ENCODE measurements around the gene GBP7. TPM values are rescaled to one million over a fixed set of nuclear protein-coding genes. Genes with fewer than 3 reads are reported as not detected.

GBP7 gene
- total RNA-seq, 1 experiment from 2014 or later = not detected

DNA sequence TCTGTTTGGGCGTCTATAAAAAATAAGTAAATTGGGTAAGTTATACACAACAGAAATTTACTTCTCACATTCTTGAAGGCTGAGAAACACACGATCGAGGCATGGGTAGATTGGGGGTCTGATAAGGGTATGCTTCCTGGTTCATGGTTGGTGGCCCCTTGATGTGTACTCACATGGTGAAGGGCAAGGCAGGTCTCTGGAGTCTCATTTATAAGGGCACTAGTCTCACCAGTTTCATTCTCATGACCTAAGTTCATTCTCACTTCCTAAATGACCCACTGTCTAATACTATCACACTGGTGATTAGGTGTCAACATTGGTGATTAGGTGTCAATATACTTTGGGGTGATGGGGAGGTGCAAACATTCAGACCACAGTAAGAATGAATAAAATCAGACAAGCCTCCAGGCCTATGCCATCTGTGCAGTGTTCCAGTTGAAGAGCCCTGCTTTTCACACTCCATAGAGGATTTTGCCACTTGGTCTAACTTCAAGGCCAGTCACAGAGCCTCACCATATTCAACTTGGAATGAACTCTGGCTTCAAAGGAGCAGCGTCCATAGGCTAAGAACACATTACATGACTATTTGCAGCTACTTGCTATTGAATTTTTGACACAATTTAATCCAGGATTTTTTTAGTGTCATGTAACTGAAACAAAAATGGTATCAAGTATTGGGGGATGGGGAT, 25.4 kb upstream of the GBP7 start:
- no peak for DNase-seq
- Histone ChIP-seq H3K9ac (ENCODE audit: low read length) (no peak overlapping the region), H3K79me2 (ENCODE audit: low read length) (no peaks in the 10 kb centered on the region), H3K36me3 (ENCODE audit: insufficient read depth, low read length) (no peaks in the 10 kb centered on the region), H4K20me1 (ENCODE audit: insufficient read depth, low read depth, low read length) (no peaks in the 10 kb centered on the region), H3K9me2 (replicated peaks; ENCODE audit: insufficient read depth, low read length) (no peaks in the 10 kb centered on the region), H3K4me2 (ENCODE audit: low read depth, low read length, poor library complexity, severe bottlenecking) (no peak overlapping the region), H3K9me3 (ENCODE audit: low read length) (no peaks in the 10 kb centered on the region), H3K4me1 (ENCODE audit: low read length) (no peaks in the 10 kb centered on the region), H3K4me3 (ENCODE audit: low read length) (no peak overlapping the region), H2AFZ (ENCODE audit: low read length) (no peak overlapping the region), H3K27me3 (ENCODE audit: low read length) (no peaks in the 10 kb centered on the region), H3K27ac (ENCODE audit: low read length) (no peak overlapping the region)

DNA sequence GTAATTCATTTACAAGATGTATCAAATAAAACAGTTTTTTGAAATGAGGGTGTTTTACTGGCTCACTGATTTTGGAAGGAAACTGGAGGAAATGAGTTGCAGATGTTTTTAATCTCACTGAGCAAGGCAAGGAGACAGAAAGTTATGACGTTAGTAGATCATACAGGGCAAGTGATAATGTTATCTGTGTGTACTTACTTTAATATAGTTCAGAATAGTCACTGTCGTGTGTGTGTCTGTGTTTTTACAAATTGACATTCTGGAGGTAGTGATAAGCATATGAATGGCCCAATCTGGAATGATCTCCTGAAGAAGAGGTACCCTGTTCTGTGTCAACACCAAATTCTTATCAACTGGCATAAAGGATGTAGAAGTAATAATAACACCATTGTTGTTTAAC, 24.9 kb upstream of the GBP7 start:
- no peak overlapping the region for H3K4me2 ChIP-seq (ENCODE audit: low read depth, low read length, poor library complexity, severe bottlenecking)
- no peaks in the 10 kb centered on the region for H4K20me1 ChIP-seq (ENCODE audit: insufficient read depth, low read depth, low read length)
- H3K36me3 ChIP-seq (ENCODE audit: insufficient read depth, low read length) = no peaks in the 10 kb centered on the region

DNA sequence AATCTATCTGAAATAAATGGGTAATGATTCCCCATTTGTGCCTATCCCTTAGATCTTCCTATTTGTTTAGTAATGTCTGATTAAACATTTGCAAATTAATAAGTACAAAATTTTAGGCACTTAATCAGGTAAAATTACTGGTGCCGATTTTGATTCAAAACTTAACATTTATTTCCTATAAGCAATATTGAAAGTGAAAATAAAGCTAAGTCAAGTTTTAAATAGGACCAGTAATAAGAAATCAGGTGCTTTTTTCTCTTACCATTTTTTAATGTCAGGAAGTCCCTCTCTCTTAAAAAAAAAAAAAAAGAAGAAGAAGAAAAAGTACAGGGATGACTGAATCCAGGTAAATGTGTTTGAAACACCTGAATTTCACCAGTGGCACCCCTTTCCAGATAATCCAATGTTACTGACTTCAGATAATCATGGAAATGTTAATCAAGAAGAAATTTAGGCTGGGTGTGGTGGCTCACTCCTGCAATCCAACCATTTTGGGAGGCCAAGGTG, 23.8 kb upstream of the GBP7 start:
- H3K36me3 ChIP-seq (ENCODE audit: insufficient read depth, low read length) = no peaks in the 10 kb centered on the region
- H3K4me2 ChIP-seq (ENCODE audit: low read depth, low read length, poor library complexity, severe bottlenecking) = no peak overlapping the region
- H3K9me3 ChIP-seq (ENCODE audit: low read length) = no peaks in the 10 kb centered on the region
- H3K4me1 ChIP-seq (ENCODE audit: low read length) = no peaks in the 10 kb centered on the region
- DNase-seq = no peak
- H3K27me3 ChIP-seq (ENCODE audit: low read length) = no peaks in the 10 kb centered on the region
- no peaks in the 10 kb centered on the region for H3K9me2 ChIP-seq (replicated peaks; ENCODE audit: insufficient read depth, low read length)
- H3K4me3 ChIP-seq (ENCODE audit: low read length) = no peak overlapping the region
- H3K79me2 ChIP-seq (ENCODE audit: low read length) = no peaks in the 10 kb centered on the region
- H3K27ac ChIP-seq (ENCODE audit: low read length) = no peak overlapping the region
- H2AFZ ChIP-seq (ENCODE audit: low read length) = no peak overlapping the region
- H3K9ac ChIP-seq (ENCODE audit: low read length) = no peak overlapping the region
- no peaks in the 10 kb centered on the region for H4K20me1 ChIP-seq (ENCODE audit: insufficient read depth, low read depth, low read length)

More for the DNA sequence above, 24.9 kb upstream of the GBP7 start:
- Histone ChIP-seq H3K9me2 (replicated peaks; ENCODE audit: insufficient read depth, low read length) (no peaks in the 10 kb centered on the region), H3K27me3 (ENCODE audit: low read length) (no peaks in the 10 kb centered on the region), H3K4me3 (ENCODE audit: low read length) (no peak overlapping the region), H3K27ac (ENCODE audit: low read length) (no peak overlapping the region), H3K9me3 (ENCODE audit: low read length) (no peaks in the 10 kb centered on the region), H3K9ac (ENCODE audit: low read length) (no peak overlapping the region), H2AFZ (ENCODE audit: low read length) (no peak overlapping the region), H3K4me1 (ENCODE audit: low read length) (no peaks in the 10 kb centered on the region), H3K79me2 (ENCODE audit: low read length) (no peaks in the 10 kb centered on the region)
- DNase-seq = no peak

DNA sequence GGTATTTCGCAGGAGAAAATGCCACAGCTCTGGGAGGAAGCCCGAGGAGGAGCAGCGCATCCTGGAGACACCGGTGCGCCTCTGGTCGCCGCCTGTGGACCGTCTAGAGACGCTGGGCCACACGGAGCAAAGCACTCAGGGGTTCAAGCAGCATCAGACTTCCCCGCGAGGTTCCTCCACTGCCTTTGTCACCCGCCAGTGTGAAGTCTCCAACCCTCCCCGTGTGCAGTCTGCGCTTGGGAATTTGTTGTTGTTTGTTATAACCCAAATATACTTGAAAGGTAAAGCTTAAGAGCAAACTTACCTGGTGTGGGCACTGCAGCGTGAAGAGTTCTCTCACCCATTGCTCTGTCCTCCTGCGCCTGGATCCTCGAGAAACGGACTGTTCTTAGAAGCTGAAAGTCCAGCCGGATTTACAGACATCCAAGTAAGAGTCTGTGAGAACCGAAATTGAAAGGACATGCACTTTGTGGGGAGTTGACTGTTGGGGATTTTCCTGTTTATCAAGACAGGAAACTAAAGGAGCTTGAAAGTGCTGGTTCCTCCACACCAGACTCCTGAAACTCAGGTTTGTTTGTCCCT, 22.8 kb upstream of the GBP7 start, which contains the start of gene GBP4:
GBP4 (minus strand) TSS at position 452 of the 582 bp plus-strand sequence; CDS start at position 344, 108 bp downstream.
- H3K79me2 ChIP-seq (ENCODE audit: low read length) = no peaks in the 10 kb centered on the region
- DNase-seq = no peak
- no peak within 1 kb of the TSS for H3K27ac ChIP-seq (ENCODE audit: low read length)
- H3K4me3 ChIP-seq (ENCODE audit: low read length) = no peak within 1 kb of the TSS
- no peak within 1 kb of the TSS for H2AFZ ChIP-seq (ENCODE audit: low read length)
- no peak within 1 kb of the TSS for H3K9ac ChIP-seq (ENCODE audit: low read length)
- no peaks in the 10 kb centered on the region for H3K4me1 ChIP-seq (ENCODE audit: low read length)
- H3K36me3 ChIP-seq (ENCODE audit: insufficient read depth, low read length) = no peaks in the 10 kb centered on the region
- H3K9me2 ChIP-seq (replicated peaks; ENCODE audit: insufficient read depth, low read length) = no peaks in the 10 kb centered on the region
- H4K20me1 ChIP-seq (ENCODE audit: insufficient read depth, low read depth, low read length) = no peaks in the 10 kb centered on the region
- H3K9me3 ChIP-seq (ENCODE audit: low read length) = no peaks in the 10 kb centered on the region
- H3K4me2 ChIP-seq (ENCODE audit: low read depth, low read length, poor library complexity, severe bottlenecking) = no peak within 1 kb of the TSS
- no peaks in the 10 kb centered on the region for H3K27me3 ChIP-seq (ENCODE audit: low read length)

DNA sequence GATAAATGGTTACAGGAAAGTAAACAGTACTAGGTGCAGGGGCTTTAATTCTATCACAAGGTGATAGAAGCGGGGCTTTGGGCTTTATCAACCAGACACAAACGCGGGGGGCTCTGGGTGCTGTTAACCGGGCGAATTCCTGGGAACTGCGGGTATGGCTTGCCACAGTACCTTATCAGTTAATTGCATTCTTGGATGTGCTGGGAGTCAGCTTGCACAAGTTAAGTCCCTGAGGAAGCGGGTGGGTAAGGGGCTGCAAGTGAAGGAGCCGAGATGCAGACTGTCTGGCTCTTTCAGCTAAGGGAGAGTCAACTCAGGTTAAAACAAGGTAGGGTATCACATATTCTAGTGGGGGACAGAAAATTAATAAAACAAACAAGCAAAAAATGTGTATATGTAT, 22.3 kb upstream of the GBP7 start:
- no peak overlapping the region for H3K4me2 ChIP-seq (ENCODE audit: low read depth, low read length, poor library complexity, severe bottlenecking)
- H3K9ac ChIP-seq (ENCODE audit: low read length) = no peak overlapping the region
- H2AFZ ChIP-seq (ENCODE audit: low read length) = no peak overlapping the region
- no peaks in the 10 kb centered on the region for H3K9me2 ChIP-seq (replicated peaks; ENCODE audit: insufficient read depth, low read length)
- no peaks in the 10 kb centered on the region for H3K36me3 ChIP-seq (ENCODE audit: insufficient read depth, low read length)
- no peaks in the 10 kb centered on the region for H3K79me2 ChIP-seq (ENCODE audit: low read length)
- H3K9me3 ChIP-seq (ENCODE audit: low read length) = no peaks in the 10 kb centered on the region
- no peaks in the 10 kb centered on the region for H3K4me1 ChIP-seq (ENCODE audit: low read length)
- no peak overlapping the region for H3K4me3 ChIP-seq (ENCODE audit: low read length)
- DNase-seq = no peak
- H4K20me1 ChIP-seq (ENCODE audit: insufficient read depth, low read depth, low read length) = no peaks in the 10 kb centered on the region
- no peak overlapping the region for H3K27ac ChIP-seq (ENCODE audit: low read length)
- H3K27me3 ChIP-seq (ENCODE audit: low read length) = no peaks in the 10 kb centered on the region

DNA sequence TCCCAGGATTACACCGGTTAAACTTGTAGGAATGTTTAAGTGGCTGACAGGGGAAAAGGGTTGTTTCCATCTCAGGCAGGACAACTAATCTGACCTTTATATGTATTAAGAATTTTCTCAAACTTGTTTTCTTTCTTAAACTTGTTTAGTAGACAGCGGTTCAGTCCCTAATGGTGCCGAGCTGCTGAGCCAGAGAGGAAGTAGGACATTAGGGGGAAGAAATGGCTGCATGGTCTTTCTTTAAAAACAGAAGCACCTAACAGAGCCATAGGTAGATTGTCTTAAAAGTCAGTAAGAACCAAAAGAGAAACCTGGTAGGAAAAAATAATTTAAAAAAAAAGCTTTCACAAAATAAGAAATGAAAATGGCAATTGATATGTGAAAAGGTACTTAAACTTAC, 19.7 kb upstream of the GBP7 start:
- H3K4me2 ChIP-seq (ENCODE audit: low read depth, low read length, poor library complexity, severe bottlenecking) = no peak overlapping the region
- H3K9ac ChIP-seq (ENCODE audit: low read length) = no peak overlapping the region
- DNase-seq = no peak
- no peaks in the 10 kb centered on the region for H4K20me1 ChIP-seq (ENCODE audit: insufficient read depth, low read depth, low read length)
- no peaks in the 10 kb centered on the region for H3K4me1 ChIP-seq (ENCODE audit: low read length)
- no peaks in the 10 kb centered on the region for H3K9me3 ChIP-seq (ENCODE audit: low read length)
- H3K27ac ChIP-seq (ENCODE audit: low read length) = no peak overlapping the region
- no peaks in the 10 kb centered on the region for H3K27me3 ChIP-seq (ENCODE audit: low read length)
- no peak overlapping the region for H2AFZ ChIP-seq (ENCODE audit: low read length)
- H3K9me2 ChIP-seq (replicated peaks; ENCODE audit: insufficient read depth, low read length) = no peaks in the 10 kb centered on the region
- H3K4me3 ChIP-seq (ENCODE audit: low read length) = no peak overlapping the region
- no peaks in the 10 kb centered on the region for H3K36me3 ChIP-seq (ENCODE audit: insufficient read depth, low read length)
- H3K79me2 ChIP-seq (ENCODE audit: low read length) = no peaks in the 10 kb centered on the region

DNA sequence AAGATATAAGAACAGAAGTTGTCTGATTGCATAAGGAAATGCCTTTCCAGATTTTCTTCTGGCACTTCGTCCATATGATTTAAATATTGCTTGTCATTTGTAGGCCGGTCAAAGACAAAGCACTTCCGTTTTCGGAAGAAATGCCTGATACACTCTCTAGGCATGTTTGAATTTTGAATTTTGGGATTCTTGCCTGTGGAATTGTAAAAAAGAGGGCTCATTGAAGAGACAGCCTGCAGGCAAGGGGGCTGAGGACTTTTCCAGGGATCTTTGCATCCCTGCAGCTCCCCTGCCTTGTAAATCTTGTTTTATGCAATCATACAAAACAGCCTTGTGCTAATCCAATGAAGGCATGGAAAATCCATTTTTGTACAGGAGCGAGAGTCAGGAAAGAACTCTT, 15.5 kb upstream of the GBP7 start:
- H3K9me3 ChIP-seq (ENCODE audit: low read length) = no peaks in the 10 kb centered on the region

DNA sequence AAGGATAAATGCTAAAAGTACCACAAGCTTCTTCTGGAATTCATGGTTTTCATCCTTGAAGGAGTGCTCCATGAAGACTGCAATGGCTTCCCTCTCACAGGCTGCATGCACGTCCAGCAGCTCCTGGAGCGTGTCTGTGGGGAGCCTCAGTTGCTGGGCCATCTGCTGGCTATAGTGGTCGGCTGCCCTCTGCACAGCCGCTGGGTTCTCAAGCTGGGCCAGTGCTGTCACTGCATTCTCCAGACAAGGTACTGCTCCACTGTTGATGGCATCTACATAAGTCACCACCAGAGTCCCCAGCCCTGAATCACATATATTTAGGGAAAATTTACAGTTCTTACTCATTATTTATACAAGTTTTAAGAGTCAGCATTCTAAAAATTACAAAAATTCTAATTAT, 14.2 kb upstream of the GBP7 start:
- Histone ChIP-seq H3K4me1 (ENCODE audit: low read length) (no peaks in the 10 kb centered on the region), H3K9me3 (ENCODE audit: low read length) (no peaks in the 10 kb centered on the region), H3K79me2 (ENCODE audit: low read length) (no peaks in the 10 kb centered on the region), H3K27ac (ENCODE audit: low read length) (no peak overlapping the region), H3K9ac (ENCODE audit: low read length) (no peak overlapping the region), H3K36me3 (ENCODE audit: insufficient read depth, low read length) (no peaks in the 10 kb centered on the region), H2AFZ (ENCODE audit: low read length) (no peak overlapping the region), H4K20me1 (ENCODE audit: insufficient read depth, low read depth, low read length) (no peaks in the 10 kb centered on the region), H3K27me3 (ENCODE audit: low read length) (no peaks in the 10 kb centered on the region), H3K9me2 (replicated peaks; ENCODE audit: insufficient read depth, low read length) (no peaks in the 10 kb centered on the region), H3K4me2 (ENCODE audit: low read depth, low read length, poor library complexity, severe bottlenecking) (no peak overlapping the region), H3K4me3 (ENCODE audit: low read length) (no peak overlapping the region)
- no peak for DNase-seq

More for the DNA sequence above, 15.5 kb upstream of the GBP7 start:
- Histone ChIP-seq H3K4me2 (ENCODE audit: low read depth, low read length, poor library complexity, severe bottlenecking) (no peak overlapping the region), H4K20me1 (ENCODE audit: insufficient read depth, low read depth, low read length) (no peaks in the 10 kb centered on the region), H3K79me2 (ENCODE audit: low read length) (no peaks in the 10 kb centered on the region), H3K4me1 (ENCODE audit: low read length) (no peaks in the 10 kb centered on the region), H3K36me3 (ENCODE audit: insufficient read depth, low read length) (no peaks in the 10 kb centered on the region), H3K27ac (ENCODE audit: low read length) (no peak overlapping the region), H3K9ac (ENCODE audit: low read length) (no peak overlapping the region), H3K4me3 (ENCODE audit: low read length) (no peak overlapping the region), H3K27me3 (ENCODE audit: low read length) (no peaks in the 10 kb centered on the region), H3K9me2 (replicated peaks; ENCODE audit: insufficient read depth, low read length) (no peaks in the 10 kb centered on the region), H2AFZ (ENCODE audit: low read length) (no peak overlapping the region)
- DNase-seq = no peak
